A673 (cell line): ENCODE data around the gene PKNOX2.

Experiments used
- EZH2 ChIP-seq: fragments of 200-600 bp; sonication (generic); IDR thresholded peaks from 2 replicates; pipeline ENCODE4 v1.6.1; 2017; ENCODE audit warnings: borderline replicate concordance, low read depth, mild to moderate bottlenecking, mixed read lengths, antibody characterized with exemption, low read length; ENCODE audit not compliant: poor library complexity, severe bottlenecking
- TF ChIP-seq, protein P1 (sequence below): fragments of 300-800, 200-600 bp; sonication (generic); conservative IDR thresholded peaks from 2 replicates; pipeline ENCODE4 v1.5.1; 2017; ENCODE audit warnings: low read depth, mild to moderate bottlenecking, antibody characterized with exemption, low read length, moderate library complexity, mixed read lengths

DNA sequence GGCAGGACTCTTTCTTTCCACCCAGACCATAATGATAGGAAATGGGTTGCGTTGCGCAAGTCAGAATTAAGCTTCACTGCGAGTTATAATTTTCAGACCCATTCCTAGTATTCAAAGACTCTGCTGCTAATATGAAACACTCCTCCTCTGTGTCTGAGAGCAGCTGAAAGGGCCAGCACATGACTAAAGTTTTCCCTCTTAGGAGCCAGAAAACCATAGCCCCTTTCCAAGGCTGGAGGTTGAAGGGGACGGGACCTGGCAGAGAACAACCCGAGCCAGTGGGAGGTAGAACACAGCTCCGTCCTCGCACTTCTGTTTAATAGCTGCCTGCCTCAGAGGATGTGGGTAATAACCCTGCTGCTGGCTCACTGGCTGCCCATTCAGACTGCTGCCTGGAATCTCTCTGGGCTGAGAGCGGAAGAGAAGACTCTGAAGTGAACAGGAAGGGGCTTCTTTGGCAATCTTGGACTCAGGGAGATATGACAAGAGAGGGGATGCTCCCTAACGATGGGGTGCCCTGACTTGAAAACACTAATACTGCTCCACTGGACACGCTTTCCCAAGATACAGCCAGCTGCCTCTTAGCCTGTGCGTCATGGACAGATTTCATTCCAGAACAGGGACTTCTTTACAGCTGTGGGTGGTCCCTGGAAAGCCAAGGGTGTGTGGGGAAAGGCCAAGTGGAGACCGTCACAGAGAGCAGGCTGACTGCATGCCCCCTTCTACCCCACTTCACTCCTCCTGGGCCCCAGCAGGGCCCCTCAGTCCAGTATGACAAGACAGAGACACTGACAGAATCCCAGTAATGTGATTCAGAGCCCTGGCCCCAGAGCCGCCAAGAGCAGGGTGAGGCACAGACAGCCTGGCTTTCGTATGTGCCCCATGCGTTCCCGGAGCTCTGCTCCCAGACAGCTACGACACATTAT, 174.6 kb downstream of the PKNOX2 start:
- TF ChIP-seq, protein P1, sequence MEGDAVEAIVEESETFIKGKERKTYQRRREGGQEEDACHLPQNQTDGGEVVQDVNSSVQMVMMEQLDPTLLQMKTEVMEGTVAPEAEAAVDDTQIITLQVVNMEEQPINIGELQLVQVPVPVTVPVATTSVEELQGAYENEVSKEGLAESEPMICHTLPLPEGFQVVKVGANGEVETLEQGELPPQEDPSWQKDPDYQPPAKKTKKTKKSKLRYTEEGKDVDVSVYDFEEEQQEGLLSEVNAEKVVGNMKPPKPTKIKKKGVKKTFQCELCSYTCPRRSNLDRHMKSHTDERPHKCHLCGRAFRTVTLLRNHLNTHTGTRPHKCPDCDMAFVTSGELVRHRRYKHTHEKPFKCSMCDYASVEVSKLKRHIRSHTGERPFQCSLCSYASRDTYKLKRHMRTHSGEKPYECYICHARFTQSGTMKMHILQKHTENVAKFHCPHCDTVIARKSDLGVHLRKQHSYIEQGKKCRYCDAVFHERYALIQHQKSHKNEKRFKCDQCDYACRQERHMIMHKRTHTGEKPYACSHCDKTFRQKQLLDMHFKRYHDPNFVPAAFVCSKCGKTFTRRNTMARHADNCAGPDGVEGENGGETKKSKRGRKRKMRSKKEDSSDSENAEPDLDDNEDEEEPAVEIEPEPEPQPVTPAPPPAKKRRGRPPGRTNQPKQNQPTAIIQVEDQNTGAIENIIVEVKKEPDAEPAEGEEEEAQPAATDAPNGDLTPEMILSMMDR = no peak
- no peak for TF ChIP-seq EZH2
